NB4 (cell line): ENCODE measurements around the gene MYLK2.

Source experiments
- CTCF ChIP-seq: IDR thresholded peaks from one replicate; pipeline ENCODE4 v1.5.1; 2012; ENCODE audit warnings: low read depth, low read length
- POLR2A ChIP-seq: IDR thresholded peaks from 2 replicates; pipeline ENCODE4 v1.6.1; 2011; ENCODE audit warnings: mild to moderate bottlenecking; ENCODE audit not compliant: insufficient read length; ENCODE audit errors: extremely low read depth

- TF ChIP-seq CTCF (no peak), POLR2A (no peak)
These were observed 24.1 kb downstream of the MYLK2 start for GRCh38 chr20:31843288-31843687.
